ENCODE data around the gene KDM5A. TPM values are rescaled to one million over a fixed set of nuclear protein-coding genes. Genes with fewer than 3 reads are reported as not detected.
"Not testable (repeated sequence)": the region's sequence is repeated elsewhere in the genome, so short reads cannot be mapped to it uniquely, and the experiment has no call there.

KDM5A gene
- total and polyA plus RNA-seq, 2 experiments from 2014 or later = 47.1 to 48.3 TPM

GRCh38 chr12:304805-305204 is 84.3 kb downstream of the KDM5A start (continued):
- TF ChIP-seq CTCF (conservative IDR thresholded peaks at IDR 0.05; ENCODE audit: low read depth in 2 of 2) (no peak), CREB1 (CRISPR knock-in tag; IDR thresholded peaks at IDR 0.05; ENCODE audit: low read depth) (no peak), EZH2phosphoT487 (IDR thresholded peaks at IDR 0.05; ENCODE audit: unreplicated experiment) (no peak), POLR2AphosphoS5 (IDR thresholded peaks at IDR 0.05; ENCODE audit: low read depth) (no peak), NANOG (IDR thresholded peaks at IDR 0.05; ENCODE audit: borderline replicate concordance) (no peak), ZNF114 (CRISPR knock-in tag; IDR thresholded peaks at IDR 0.05) (no peak), ETS1 (IDR thresholded peaks at IDR 0.05) (no peak)

- H3F3A ChIP-seq (replicated peaks; ENCODE audit: low read depth); H2AFZ ChIP-seq; DNase-seq (ENCODE audit: low spot score); H3K27ac Mint-ChIP-seq; ATAC-seq; H3K4me3 Mint-ChIP-seq; H4K20me1 ChIP-seq (replicated peaks; ENCODE audit: insufficient read depth); H3K9me3 Mint-ChIP-seq; H3K4me2 ChIP-seq; H3K27ac ChIP-seq (ENCODE audit: low read depth); H3K9me2 ChIP-seq (ENCODE audit: insufficient read depth); H3K4me1 Mint-ChIP-seq; H3K4me3 ChIP-seq; H3K4me1 ChIP-seq (ENCODE audit: insufficient read depth); H3K27me3 Mint-ChIP-seq (ENCODE audit: insufficient read depth, low read depth, poor library complexity); H3K27me3 ChIP-seq (ENCODE audit: insufficient read depth): not testable (repeated sequence)
- Histone ChIP-seq H3K79me2 (replicated peaks; ENCODE audit: insufficient read depth) (peaks cover 32% of the 10 kb centered on the region), H3K36me3 (ENCODE audit: insufficient read depth) (peaks cover 12% of the 10 kb centered on the region)
- H3K36me3 Mint-ChIP-seq (ENCODE audit: low read depth) = peaks cover 88% of the 10 kb centered on the region
Measured at GRCh38 chr12:302766-303165, 86.4 kb downstream of the KDM5A start.

- Histone ChIP-seq H3K79me2 (replicated peaks; ENCODE audit: insufficient read depth) (peaks cover 32% of the 10 kb centered on the region), H3K36me3 (ENCODE audit: insufficient read depth) (peaks cover 16% of the 10 kb centered on the region)
- H3K9me3 Mint-ChIP-seq; H4K20me1 ChIP-seq (replicated peaks; ENCODE audit: insufficient read depth); DNase-seq (ENCODE audit: low spot score); H3K4me3 ChIP-seq; H3K4me2 ChIP-seq; H3K27me3 ChIP-seq (ENCODE audit: insufficient read depth); H3K27me3 Mint-ChIP-seq (ENCODE audit: insufficient read depth, low read depth, poor library complexity); H3F3A ChIP-seq (replicated peaks; ENCODE audit: low read depth); ATAC-seq; H3K27ac Mint-ChIP-seq; H3K4me1 Mint-ChIP-seq; H3K4me1 ChIP-seq (ENCODE audit: insufficient read depth); H3K27ac ChIP-seq (ENCODE audit: low read depth); H3K4me3 Mint-ChIP-seq; H2AFZ ChIP-seq; H3K9me2 ChIP-seq (ENCODE audit: insufficient read depth): not testable (repeated sequence)
- H3K36me3 Mint-ChIP-seq (ENCODE audit: low read depth) = peaks cover 83% of the 10 kb centered on the region
Measured at GRCh38 chr12:300166-300565, 89.0 kb downstream of the KDM5A start.

- H3K79me2 ChIP-seq (replicated peaks; ENCODE audit: insufficient read depth) = peaks cover 32% of the 10 kb centered on the region
- H3K4me2 ChIP-seq; H3K27ac ChIP-seq (ENCODE audit: low read depth); H3K4me1 Mint-ChIP-seq; H2AFZ ChIP-seq; H3K4me3 ChIP-seq; H3K4me1 ChIP-seq (ENCODE audit: insufficient read depth); H4K20me1 ChIP-seq (replicated peaks; ENCODE audit: insufficient read depth); H3K27me3 ChIP-seq (ENCODE audit: insufficient read depth); H3K9me2 ChIP-seq (ENCODE audit: insufficient read depth); ATAC-seq; H3K27ac Mint-ChIP-seq; H3F3A ChIP-seq (replicated peaks; ENCODE audit: low read depth); H3K4me3 Mint-ChIP-seq; H3K27me3 Mint-ChIP-seq (ENCODE audit: insufficient read depth, low read depth, poor library complexity); H3K9me3 Mint-ChIP-seq; DNase-seq (ENCODE audit: low spot score): not testable (repeated sequence)
- H3K36me3 Mint-ChIP-seq (ENCODE audit: low read depth) = peaks cover 83% of the 10 kb centered on the region
- H3K36me3 ChIP-seq (ENCODE audit: insufficient read depth) = peaks cover 22% of the 10 kb centered on the region
Measured at GRCh38 chr12:299511-299910, 89.6 kb downstream of the KDM5A start.

GRCh38 chr12:298059-298458 is 91.1 kb downstream of the KDM5A start:
- H3K9me2 ChIP-seq (ENCODE audit: insufficient read depth); H3F3A ChIP-seq (replicated peaks; ENCODE audit: low read depth); H3K27me3 Mint-ChIP-seq (ENCODE audit: insufficient read depth, low read depth, poor library complexity); H3K4me2 ChIP-seq; H2AFZ ChIP-seq; H3K27ac ChIP-seq (ENCODE audit: low read depth); H3K27me3 ChIP-seq (ENCODE audit: insufficient read depth); ATAC-seq; H3K27ac Mint-ChIP-seq; H3K4me3 ChIP-seq; H4K20me1 ChIP-seq (replicated peaks; ENCODE audit: insufficient read depth); H3K4me1 Mint-ChIP-seq; H3K9me3 Mint-ChIP-seq; DNase-seq (ENCODE audit: low spot score); H3K4me1 ChIP-seq (ENCODE audit: insufficient read depth); H3K4me3 Mint-ChIP-seq: not testable (repeated sequence)
- Histone ChIP-seq H3K36me3 (ENCODE audit: insufficient read depth) (peaks cover 26% of the 10 kb centered on the region), H3K79me2 (replicated peaks; ENCODE audit: insufficient read depth) (peaks cover 23% of the 10 kb centered on the region)
- peaks cover 77% of the 10 kb centered on the region for H3K36me3 Mint-ChIP-seq (ENCODE audit: low read depth)
